WTC11 (cell line): ENCODE data around the gene SLC5A3.

Source experiments
- CREB1 ChIP-seq: sonication (generic); formaldehyde crosslinking; IDR thresholded peaks from 2 replicates; pipeline ENCODE4 v1.8.0; 2023; ENCODE audit warnings: mild to moderate bottlenecking, missing genetic modification reagents
- CREM ChIP-seq: sonication (generic); formaldehyde crosslinking; IDR thresholded peaks from 2 replicates; pipeline ENCODE4 v1.8.1; 2022; ENCODE audit warnings: mild to moderate bottlenecking, missing genetic modification reagents, moderate library complexity
- ESRRA ChIP-seq: sonication (generic); formaldehyde crosslinking; IDR thresholded peaks from 2 replicates; pipeline ENCODE4 v1.8.1; 2022; ENCODE audit warnings: mild to moderate bottlenecking, missing genetic modification reagents, borderline replicate concordance
- NFYB ChIP-seq: sonication (generic); formaldehyde crosslinking; conservative IDR thresholded peaks from 2 replicates; pipeline ENCODE4 v1.8.0; 2022; ENCODE audit warnings: low read depth, missing genetic modification reagents
- ZNF138 ChIP-seq: sonication (generic); formaldehyde crosslinking; conservative IDR thresholded peaks from 2 replicates; pipeline ENCODE4 v1.8.1; 2022; ENCODE audit warnings: mild to moderate bottlenecking, moderate library complexity, missing genetic modification reagents
- ZNF416 ChIP-seq: fragments of 250-450 bp; sonication (Bioruptor Pico); IDR thresholded peaks from 2 replicates; pipeline ENCODE4 v1.9.0; 2021; ENCODE audit warnings: mild to moderate bottlenecking, inconsistent platforms
- TF ChIP-seq, protein P1 (sequence below): sonication (generic); formaldehyde crosslinking; IDR thresholded peaks from 2 replicates; pipeline ENCODE4 v1.8.0; 2022; ENCODE audit warnings: mild to moderate bottlenecking, missing genetic modification reagents
- TF ChIP-seq, protein P2 (sequence below): fragments of 200-600 bp; IDR thresholded peaks from 2 replicates; pipeline ENCODE4 v1.8.0; 2022; ENCODE audit warnings: antibody characterized with exemption
- TF ChIP-seq, protein P3 (sequence below): sonication (generic); formaldehyde crosslinking; IDR thresholded peaks from 2 replicates; pipeline ENCODE4 v1.8.1; 2023; ENCODE audit warnings: mild to moderate bottlenecking, missing genetic modification reagents, borderline replicate concordance
- TF ChIP-seq, protein P4 (sequence below): sonication (generic); formaldehyde crosslinking; IDR thresholded peaks from 2 replicates; pipeline ENCODE4 v1.8.0; 2022; ENCODE audit warnings: mild to moderate bottlenecking, missing genetic modification reagents
- TF ChIP-seq, protein P5 (sequence below): sonication (generic); formaldehyde crosslinking; IDR thresholded peaks from 2 replicates; pipeline ENCODE4 v1.8.1; 2023; ENCODE audit warnings: mild to moderate bottlenecking, missing genetic modification reagents, moderate library complexity

GRCh38 chr21:34073032-34073748, at the start of gene SLC5A3, which contains the start of gene MRPS6:
- TF ChIP-seq, protein P1, sequence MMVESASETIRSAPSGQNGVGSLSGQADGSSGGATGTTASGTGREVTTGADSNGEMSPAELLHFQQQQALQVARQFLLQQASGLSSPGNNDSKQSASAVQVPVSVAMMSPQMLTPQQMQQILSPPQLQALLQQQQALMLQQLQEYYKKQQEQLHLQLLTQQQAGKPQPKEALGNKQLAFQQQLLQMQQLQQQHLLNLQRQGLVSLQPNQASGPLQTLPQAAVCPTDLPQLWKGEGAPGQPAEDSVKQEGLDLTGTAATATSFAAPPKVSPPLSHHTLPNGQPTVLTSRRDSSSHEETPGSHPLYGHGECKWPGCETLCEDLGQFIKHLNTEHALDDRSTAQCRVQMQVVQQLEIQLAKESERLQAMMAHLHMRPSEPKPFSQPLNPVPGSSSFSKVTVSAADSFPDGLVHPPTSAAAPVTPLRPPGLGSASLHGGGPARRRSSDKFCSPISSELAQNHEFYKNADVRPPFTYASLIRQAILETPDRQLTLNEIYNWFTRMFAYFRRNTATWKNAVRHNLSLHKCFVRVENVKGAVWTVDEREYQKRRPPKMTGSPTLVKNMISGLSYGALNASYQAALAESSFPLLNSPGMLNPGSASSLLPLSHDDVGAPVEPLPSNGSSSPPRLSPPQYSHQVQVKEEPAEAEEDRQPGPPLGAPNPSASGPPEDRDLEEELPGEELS (CRISPR knock-in tag) = peak; percentile 95; the same call in 1 of the 2 replicates
- TF ChIP-seq, protein P2, sequence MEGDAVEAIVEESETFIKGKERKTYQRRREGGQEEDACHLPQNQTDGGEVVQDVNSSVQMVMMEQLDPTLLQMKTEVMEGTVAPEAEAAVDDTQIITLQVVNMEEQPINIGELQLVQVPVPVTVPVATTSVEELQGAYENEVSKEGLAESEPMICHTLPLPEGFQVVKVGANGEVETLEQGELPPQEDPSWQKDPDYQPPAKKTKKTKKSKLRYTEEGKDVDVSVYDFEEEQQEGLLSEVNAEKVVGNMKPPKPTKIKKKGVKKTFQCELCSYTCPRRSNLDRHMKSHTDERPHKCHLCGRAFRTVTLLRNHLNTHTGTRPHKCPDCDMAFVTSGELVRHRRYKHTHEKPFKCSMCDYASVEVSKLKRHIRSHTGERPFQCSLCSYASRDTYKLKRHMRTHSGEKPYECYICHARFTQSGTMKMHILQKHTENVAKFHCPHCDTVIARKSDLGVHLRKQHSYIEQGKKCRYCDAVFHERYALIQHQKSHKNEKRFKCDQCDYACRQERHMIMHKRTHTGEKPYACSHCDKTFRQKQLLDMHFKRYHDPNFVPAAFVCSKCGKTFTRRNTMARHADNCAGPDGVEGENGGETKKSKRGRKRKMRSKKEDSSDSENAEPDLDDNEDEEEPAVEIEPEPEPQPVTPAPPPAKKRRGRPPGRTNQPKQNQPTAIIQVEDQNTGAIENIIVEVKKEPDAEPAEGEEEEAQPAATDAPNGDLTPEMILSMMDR = no peak; the same call in 1 of the 2 replicates
- TF ChIP-seq ESRRA (CRISPR knock-in tag) (peak; percentile 67; the same call in 1 of the 2 replicates), CREM (peak; percentile 28), CREB1 (CRISPR knock-in tag) (no peak), ZNF416 (CRISPR knock-in tag) (0 out of 2 replicates have a peak, but pooled peaks have one; percentile 24), NFYB (no peak), ZNF138 (no peak)
- TF ChIP-seq, protein P3, sequence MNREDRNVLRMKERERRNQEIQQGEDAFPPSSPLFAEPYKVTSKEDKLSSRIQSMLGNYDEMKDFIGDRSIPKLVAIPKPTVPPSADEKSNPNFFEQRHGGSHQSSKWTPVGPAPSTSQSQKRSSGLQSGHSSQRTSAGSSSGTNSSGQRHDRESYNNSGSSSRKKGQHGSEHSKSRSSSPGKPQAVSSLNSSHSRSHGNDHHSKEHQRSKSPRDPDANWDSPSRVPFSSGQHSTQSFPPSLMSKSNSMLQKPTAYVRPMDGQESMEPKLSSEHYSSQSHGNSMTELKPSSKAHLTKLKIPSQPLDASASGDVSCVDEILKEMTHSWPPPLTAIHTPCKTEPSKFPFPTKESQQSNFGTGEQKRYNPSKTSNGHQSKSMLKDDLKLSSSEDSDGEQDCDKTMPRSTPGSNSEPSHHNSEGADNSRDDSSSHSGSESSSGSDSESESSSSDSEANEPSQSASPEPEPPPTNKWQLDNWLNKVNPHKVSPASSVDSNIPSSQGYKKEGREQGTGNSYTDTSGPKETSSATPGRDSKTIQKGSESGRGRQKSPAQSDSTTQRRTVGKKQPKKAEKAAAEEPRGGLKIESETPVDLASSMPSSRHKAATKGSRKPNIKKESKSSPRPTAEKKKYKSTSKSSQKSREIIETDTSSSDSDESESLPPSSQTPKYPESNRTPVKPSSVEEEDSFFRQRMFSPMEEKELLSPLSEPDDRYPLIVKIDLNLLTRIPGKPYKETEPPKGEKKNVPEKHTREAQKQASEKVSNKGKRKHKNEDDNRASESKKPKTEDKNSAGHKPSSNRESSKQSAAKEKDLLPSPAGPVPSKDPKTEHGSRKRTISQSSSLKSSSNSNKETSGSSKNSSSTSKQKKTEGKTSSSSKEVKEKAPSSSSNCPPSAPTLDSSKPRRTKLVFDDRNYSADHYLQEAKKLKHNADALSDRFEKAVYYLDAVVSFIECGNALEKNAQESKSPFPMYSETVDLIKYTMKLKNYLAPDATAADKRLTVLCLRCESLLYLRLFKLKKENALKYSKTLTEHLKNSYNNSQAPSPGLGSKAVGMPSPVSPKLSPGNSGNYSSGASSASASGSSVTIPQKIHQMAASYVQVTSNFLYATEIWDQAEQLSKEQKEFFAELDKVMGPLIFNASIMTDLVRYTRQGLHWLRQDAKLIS (CRISPR knock-in tag) = 0 out of 2 replicates have a peak, but pooled peaks have one; percentile 34
- TF ChIP-seq, protein P4, sequence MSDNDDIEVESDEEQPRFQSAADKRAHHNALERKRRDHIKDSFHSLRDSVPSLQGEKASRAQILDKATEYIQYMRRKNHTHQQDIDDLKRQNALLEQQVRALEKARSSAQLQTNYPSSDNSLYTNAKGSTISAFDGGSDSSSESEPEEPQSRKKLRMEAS = no peak; the same call in 1 of the 2 replicates
- TF ChIP-seq, protein P5, sequence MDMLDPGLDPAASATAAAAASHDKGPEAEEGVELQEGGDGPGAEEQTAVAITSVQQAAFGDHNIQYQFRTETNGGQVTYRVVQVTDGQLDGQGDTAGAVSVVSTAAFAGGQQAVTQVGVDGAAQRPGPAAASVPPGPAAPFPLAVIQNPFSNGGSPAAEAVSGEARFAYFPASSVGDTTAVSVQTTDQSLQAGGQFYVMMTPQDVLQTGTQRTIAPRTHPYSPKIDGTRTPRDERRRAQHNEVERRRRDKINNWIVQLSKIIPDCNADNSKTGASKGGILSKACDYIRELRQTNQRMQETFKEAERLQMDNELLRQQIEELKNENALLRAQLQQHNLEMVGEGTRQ = no peak
